SK-N-SH treated with all-trans-retinoic acid at 6 μM for 48 hours (cell line): ENCODE measurements around the gene PLPP1.

ENCODE experiments used
- ARNTL ChIP-seq: fragments of 450-650 bp; formaldehyde crosslinking; IDR thresholded peaks from 2 replicates; pipeline ENCODE4 v1.5.0; 2020; ENCODE audit warnings: low read depth, mild to moderate bottlenecking, moderate library complexity, borderline replicate concordance
- GLIS3 ChIP-seq: fragments of 250-450 bp; sonication (Bioruptor Pico); IDR thresholded peaks from 2 replicates; pipeline ENCODE4 v1.5.0; 2020; ENCODE audit warnings: mild to moderate bottlenecking, moderate library complexity
- OSR1 ChIP-seq: fragments of 250-450 bp; sonication (Bioruptor Pico); IDR thresholded peaks from 2 replicates; pipeline ENCODE4 v1.8.0; 2022; ENCODE audit warnings: moderate library complexity, mild to moderate bottlenecking, inconsistent platforms
- PPARA ChIP-seq: fragments of 250-450 bp; sonication (Bioruptor Pico); IDR thresholded peaks from 2 replicates; pipeline ENCODE4 v1.5.0; 2020; ENCODE audit warnings: mild to moderate bottlenecking, borderline replicate concordance
- RARB ChIP-seq: fragments of 250-450 bp; sonication (Bioruptor Pico); IDR thresholded peaks from 2 replicates; pipeline ENCODE4 v1.8.0; 2021; ENCODE audit warnings: mild to moderate bottlenecking, moderate library complexity
- SNAI2 ChIP-seq: fragments of 250-450 bp; sonication (Bioruptor Pico); IDR thresholded peaks from 2 replicates; pipeline ENCODE4 v1.5.0; 2020; ENCODE audit warnings: mild to moderate bottlenecking, moderate library complexity
- TCF4 ChIP-seq: fragments of 250-450 bp; sonication (Bioruptor Pico); IDR thresholded peaks from 2 replicates; pipeline ENCODE4 v1.8.0; 2021; ENCODE audit warnings: mild to moderate bottlenecking, moderate library complexity, borderline replicate concordance
- TOX ChIP-seq: fragments of 250-450 bp; sonication (Bioruptor Pico); IDR thresholded peaks from 2 replicates; pipeline ENCODE4 v1.8.0; 2021; ENCODE audit warnings: mild to moderate bottlenecking, moderate library complexity, borderline replicate concordance
- ZFP30 ChIP-seq: fragments of 450-650 bp; formaldehyde crosslinking; IDR thresholded peaks from 2 replicates; pipeline ENCODE4 v1.5.0; 2022; ENCODE audit warnings: mild to moderate bottlenecking, moderate library complexity
- TF ChIP-seq, protein P1 (sequence below): fragments of 250-450 bp; sonication (Bioruptor Pico); IDR thresholded peaks from 2 replicates; pipeline ENCODE4 v1.8.0; 2020; ENCODE audit warnings: mild to moderate bottlenecking, moderate library complexity, borderline replicate concordance
- TF ChIP-seq, protein P2 (sequence below): fragments of 250-450 bp; sonication (Bioruptor Pico); IDR thresholded peaks from 2 replicates; pipeline ENCODE4 v1.8.0; 2021; ENCODE audit warnings: low read depth, mild to moderate bottlenecking, moderate library complexity, borderline replicate concordance
- TF ChIP-seq, protein P3 (sequence below): fragments of 250-450 bp; sonication (Bioruptor Pico); IDR thresholded peaks from 2 replicates; pipeline ENCODE4 v1.5.1; 2021; ENCODE audit warnings: mild to moderate bottlenecking, moderate library complexity

DNA sequence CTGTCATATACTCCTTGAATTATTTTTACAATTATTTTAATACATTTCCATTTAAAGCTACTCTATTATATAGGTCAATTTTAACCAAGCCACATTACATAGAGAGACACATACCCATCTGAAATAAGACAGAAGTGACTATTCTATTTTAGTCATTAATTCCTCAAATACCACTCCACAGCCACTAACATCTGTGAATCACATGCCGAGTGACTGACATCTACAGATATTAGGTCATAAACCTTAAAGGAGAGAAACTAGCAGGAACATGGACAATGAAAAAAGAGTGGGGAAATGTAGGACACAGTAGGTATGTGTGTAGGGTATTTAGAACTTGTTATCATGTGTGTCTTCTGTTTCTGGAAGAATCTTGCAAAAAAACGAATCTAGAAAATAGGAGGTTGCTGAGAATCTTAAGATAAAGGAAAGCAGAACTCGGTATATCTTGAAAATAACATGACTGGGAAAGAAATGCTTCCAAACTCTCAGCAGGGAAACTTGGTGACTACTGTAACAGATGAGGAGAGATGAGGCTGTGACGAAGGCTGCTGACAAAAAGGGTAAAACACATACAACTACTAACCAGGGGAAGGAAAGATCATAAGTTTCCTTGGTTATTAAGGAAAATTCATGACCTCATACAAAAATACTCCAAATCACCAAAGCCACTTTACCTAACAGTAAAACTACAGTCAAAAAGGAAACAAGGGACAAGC lies 84.6 kb downstream of the PLPP1 start:
- TF ChIP-seq, protein P1, sequence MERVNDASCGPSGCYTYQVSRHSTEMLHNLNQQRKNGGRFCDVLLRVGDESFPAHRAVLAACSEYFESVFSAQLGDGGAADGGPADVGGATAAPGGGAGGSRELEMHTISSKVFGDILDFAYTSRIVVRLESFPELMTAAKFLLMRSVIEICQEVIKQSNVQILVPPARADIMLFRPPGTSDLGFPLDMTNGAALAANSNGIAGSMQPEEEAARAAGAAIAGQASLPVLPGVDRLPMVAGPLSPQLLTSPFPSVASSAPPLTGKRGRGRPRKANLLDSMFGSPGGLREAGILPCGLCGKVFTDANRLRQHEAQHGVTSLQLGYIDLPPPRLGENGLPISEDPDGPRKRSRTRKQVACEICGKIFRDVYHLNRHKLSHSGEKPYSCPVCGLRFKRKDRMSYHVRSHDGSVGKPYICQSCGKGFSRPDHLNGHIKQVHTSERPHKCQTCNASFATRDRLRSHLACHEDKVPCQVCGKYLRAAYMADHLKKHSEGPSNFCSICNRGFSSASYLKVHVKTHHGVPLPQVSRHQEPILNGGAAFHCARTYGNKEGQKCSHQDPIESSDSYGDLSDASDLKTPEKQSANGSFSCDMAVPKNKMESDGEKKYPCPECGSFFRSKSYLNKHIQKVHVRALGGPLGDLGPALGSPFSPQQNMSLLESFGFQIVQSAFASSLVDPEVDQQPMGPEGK (CRISPR knock-in tag): no peak
- TF ChIP-seq OSR1 (CRISPR knock-in tag): no peak
- TF ChIP-seq RARB: no peak
- TF ChIP-seq PPARA (CRISPR knock-in tag): no peak
- TF ChIP-seq, protein P2, sequence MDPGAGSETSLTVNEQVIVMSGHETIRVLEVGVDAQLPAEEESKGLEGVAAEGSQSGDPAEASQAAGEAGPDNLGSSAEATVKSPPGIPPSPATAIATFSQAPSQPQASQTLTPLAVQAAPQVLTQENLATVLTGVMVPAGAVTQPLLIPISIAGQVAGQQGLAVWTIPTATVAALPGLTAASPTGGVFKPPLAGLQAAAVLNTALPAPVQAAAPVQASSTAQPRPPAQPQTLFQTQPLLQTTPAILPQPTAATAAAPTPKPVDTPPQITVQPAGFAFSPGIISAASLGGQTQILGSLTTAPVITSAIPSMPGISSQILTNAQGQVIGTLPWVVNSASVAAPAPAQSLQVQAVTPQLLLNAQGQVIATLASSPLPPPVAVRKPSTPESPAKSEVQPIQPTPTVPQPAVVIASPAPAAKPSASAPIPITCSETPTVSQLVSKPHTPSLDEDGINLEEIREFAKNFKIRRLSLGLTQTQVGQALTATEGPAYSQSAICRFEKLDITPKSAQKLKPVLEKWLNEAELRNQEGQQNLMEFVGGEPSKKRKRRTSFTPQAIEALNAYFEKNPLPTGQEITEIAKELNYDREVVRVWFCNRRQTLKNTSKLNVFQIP (CRISPR knock-in tag): no peak
- no peak for TF ChIP-seq TOX (CRISPR knock-in tag)
- TF ChIP-seq, protein P3, sequence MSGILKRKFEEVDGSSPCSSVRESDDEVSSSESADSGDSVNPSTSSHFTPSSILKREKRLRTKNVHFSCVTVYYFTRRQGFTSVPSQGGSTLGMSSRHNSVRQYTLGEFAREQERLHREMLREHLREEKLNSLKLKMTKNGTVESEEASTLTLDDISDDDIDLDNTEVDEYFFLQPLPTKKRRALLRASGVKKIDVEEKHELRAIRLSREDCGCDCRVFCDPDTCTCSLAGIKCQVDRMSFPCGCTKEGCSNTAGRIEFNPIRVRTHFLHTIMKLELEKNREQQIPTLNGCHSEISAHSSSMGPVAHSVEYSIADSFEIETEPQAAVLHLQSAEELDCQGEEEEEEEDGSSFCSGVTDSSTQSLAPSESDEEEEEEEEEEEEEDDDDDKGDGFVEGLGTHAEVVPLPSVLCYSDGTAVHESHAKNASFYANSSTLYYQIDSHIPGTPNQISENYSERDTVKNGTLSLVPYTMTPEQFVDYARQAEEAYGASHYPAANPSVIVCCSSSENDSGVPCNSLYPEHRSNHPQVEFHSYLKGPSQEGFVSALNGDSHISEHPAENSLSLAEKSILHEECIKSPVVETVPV (CRISPR knock-in tag): no peak
- TF ChIP-seq SNAI2 (CRISPR knock-in tag): no peak
- TF ChIP-seq ARNTL: no peak
- TF ChIP-seq GLIS3 (CRISPR knock-in tag): no peak
- no peak for TF ChIP-seq TCF4 (CRISPR knock-in tag)
- no peak for TF ChIP-seq ZFP30
